OCI-LY3 (cell line): ENCODE data around the gene ZMYM4.

Source experiments
- CTCF ChIP-seq: fragments of 200-600, 300-600 bp; sonication (generic); IDR thresholded peaks from 2 replicates; pipeline ENCODE4 v1.5.1; 2014; ENCODE audit warnings: antibody characterized with exemption, low read length, low read depth
- EZH2phosphoT487 ChIP-seq: fragments of 200-600 bp; shearing (Covaris generic); IDR thresholded peaks from 2 replicates; pipeline ENCODE4 v1.6.1; 2018; ENCODE audit warnings: antibody characterized with exemption, mixed run types, low read depth

- TF ChIP-seq CTCF (no peak), EZH2phosphoT487 (no peak)
These were observed 52.4 kb downstream of the ZMYM4 start for GRCh38 chr1:35320937-35321336.
